ENCODE data around the gene CRKL. TPM values are rescaled to one million over a fixed set of nuclear protein-coding genes. Genes with fewer than 3 reads are reported as not detected.
A peak's percentile ranks its signal among the peaks of the same experiment; 100 is the strongest.

Gene CRKL
- polyA plus RNA-seq, 3 donors, result 59.1 to 65.5 (median 64.7) TPM

DNA sequence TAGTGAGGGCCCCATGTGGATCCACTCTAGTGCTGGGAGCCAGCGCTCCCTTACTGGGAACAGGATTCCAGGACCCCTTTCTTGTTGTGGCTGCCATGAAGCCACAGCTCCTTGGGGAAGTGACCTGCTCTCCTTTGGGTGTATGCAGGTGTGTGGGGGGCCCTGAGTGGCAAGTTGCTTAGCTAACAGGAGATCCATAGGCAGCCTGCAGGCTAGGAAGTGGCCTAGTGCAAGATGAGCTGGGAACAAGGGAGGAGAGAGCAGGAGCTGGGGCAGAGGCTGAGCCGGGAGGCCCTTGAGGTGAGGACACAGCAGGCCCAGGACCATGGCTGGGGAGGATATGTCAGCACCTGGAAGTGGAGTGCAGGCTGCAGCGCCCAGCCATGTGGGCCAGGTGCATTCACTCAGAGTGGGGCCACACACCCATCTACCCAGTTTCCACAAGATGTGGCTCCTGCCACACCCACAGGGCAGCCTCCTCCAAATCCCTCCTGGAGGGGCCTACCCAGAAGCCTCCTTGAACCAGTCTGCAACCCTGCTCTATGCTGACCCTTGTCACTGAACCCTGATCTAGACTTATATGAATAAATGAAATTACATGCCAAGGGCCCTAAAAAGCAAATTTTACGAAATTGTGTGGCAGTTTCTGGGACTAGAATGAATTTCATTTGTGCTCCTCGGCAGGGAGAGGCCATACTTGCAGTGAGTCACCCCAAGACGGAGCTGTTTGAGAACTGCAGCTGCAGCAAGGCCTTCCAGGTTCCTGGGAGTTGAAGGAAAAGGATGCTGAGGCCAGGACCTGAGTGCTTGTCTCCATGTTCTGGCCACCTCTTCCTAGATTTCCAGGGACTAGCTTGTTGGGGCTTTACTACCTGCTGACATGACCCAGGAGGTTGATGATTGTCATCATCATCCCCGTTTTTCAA lies 81.5 kb downstream of the CRKL start:
- no peak for DNase-seq (ENCODE audit: extremely low read depth in 1 of 11, low read depth in 9 of 11, low spot score in 4 of 11)

DNA sequence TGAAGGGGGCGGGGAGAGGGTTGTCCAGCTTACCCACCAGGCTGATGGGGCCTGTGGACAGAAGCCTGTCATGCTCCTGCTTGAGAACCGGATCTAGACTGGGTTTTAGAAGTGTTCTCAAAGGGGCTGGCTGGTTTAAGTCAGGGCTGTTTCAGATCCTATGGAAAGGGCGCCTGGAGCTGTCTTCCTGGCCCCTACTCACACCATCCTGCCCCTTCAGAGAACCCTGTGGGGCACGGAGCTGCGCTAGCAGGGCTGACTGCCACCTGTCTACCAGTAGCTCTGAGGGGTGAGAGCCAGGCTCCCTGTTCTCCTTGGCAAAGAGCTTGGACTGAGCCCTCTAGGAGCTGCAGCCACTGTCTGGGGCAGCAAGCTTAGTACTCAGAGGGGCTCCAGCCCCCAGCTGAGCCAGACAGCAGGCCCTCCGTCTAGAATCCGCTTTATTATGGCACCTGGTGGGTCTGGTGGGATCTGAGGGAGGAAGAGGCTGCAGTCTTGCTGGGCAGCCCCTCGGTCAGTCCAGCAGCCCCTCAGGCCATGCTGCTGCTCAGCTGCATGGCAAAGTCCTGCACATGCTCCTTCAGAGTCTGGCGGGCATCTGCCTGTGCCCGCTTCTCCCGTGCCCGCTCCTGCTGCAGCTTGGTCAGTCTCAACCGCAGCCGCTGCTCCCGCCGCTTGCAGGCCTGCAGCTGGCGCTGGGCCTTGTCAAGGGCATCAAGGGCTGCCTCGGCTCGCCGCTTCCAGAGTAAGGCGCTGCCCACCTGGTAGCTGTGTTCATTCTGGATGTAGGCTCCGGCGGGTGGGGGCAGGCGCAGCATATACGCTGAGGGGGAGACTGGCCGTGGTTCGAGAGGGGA lies 82.4 kb downstream of the CRKL start:
- no peak for DNase-seq (ENCODE audit: extremely low read depth in 1 of 11, low read depth in 9 of 11, low spot score in 4 of 11)

DNA sequence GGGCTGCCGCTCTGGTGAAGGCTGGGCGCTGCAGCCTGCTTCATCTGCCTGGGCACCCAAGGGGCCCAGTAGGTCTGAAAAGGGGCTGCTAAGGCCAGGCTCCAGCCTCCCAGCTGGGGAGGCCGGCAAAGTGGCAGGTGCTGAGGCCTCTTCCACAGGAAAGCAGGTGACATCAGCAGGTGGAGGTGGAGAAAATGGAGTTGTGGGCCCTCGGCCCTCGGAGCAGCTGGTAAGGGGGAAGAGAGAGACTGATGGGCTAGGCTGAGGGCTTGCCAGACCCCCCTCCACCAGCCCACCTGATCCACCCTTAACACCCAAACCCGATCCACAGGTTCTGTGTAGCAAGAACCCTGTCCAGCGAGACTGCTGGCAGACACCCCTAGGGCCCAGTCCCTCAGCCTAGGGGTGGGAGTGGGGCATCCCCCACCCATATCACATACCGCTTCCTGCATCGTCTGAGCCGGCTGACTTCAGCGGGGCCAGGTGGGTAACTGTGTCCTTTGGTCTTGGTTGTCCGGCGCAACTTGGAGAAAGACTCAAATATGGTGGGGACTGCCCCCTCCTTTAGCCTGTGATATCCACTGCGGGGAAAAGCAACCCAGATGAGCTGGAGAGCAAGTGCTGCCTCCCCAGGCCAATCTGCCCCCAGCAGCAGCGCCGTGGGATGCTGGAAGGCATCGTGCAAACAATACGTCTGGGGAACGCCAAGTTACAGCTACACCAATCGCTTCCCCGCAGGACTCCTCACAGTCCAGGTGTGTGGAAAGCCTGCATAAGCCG lies 83.2 kb downstream of the CRKL start:
- DNase-seq (ENCODE audit: extremely low read depth in 1 of 11, low read depth in 9 of 11, low spot score in 4 of 11), result no peak

DNA sequence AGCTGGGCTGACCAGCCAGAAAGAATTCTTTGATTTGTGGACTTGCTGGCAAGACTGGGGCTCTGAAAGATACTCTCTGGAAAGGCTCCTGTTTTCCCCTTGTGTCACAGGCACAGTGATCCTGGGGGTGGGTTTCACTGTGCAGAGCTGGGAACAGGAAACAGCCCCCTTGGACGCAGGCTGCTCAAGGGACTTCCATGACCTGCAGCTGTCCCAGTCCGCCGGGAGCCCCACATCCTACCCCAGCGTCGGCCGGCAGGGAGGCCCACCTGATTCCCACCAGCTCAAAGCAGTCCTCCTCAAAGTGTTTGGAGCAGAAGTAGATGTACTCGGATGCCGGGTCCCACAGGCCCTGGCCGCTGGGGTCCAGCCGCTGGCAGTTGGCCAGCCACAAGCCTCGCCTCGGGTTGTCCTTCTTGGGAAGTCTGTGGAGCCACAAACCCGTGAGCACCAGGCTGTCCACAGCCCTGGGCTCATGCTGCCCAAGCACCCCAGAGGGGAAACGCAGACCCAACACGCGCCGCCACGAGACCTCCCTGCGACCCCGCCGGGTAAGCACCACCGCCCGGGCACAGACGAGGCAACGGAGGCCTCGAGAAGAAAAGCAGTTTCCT lies 83.9 kb downstream of the CRKL start:
- no peak for DNase-seq (ENCODE audit: extremely low read depth in 1 of 11, low read depth in 9 of 11, low spot score in 4 of 11)

DNA sequence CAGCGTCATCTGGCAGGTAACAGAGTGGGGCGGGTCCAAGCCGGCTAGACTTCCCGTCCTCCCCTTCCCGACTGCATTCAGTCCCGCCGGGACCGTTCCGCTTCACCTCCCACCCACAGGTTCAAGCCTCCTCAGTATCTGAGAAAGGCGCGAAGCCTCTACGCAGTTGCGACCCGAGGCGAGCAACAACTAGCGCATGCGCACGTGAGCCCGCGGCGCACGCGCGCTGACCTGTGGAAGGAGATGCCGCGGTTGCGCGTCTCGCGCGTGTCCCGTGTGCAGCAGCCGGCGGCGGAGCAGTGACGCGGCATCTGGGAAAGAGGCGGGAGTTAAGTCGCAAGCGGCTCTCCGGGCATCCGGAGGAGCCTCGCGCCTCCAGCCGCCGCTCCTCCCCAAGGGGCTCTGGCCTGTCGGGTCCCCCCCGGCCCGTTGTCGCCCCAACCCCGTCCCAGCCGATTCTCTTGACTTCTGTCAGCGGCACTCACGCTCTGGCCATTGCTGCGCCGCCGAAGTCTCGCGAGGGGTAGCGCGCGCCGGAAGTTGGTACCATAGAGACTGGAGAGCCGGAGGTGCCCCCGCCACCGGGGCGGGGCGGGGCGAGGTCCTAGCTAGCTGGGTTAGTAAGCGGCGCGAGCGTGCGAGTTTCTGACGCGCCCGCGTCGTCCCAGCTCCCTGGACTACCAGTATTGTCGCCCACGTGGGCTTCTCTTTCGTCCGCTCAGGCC lies 84.6 kb downstream of the CRKL start, which contains the start of gene THAP7:
TSS of gene THAP7 (minus strand) at position 518 of the 725 bp plus-strand sequence. CDS start at position 311, 207 bp downstream.
- DNase-seq (ENCODE audit: extremely low read depth in 1 of 11, low read depth in 9 of 11, low spot score in 4 of 11), result peak; percentile 82 to 95 (median 92)

Other genes with a start within 250 kb of the CRKL start
- gene SERPIND1, start 143.3 kb upstream of the CRKL start, polyA plus RNA-seq (ENCODE audit: insufficient read length in 3 of 3), result 1 to 10 TPM; 2.3 to 4.5 (median 3.4) TPM
- gene PI4KA, start 58.6 kb upstream of the CRKL start, polyA plus RNA-seq (ENCODE audit: insufficient read length in 3 of 3), result 10 to 100 TPM; 60.1 to 86.0 (median 75.5) TPM
- 10 to 100 TPM; 26.7 to 35.0 (median 31.0) TPM for gene SNAP29, start 58.4 kb upstream of the CRKL start, polyA plus RNA-seq (ENCODE audit: insufficient read length in 3 of 3)
- 1 to 10 TPM in 1 of 3 donors, under 1 TPM in 2; 0.47 to 1.5 (median 0.96) TPM for gene AIFM3, start 49.8 kb downstream of the CRKL start, polyA plus RNA-seq (ENCODE audit: insufficient read length in 3 of 3)
- gene LZTR1, start 64.9 kb downstream of the CRKL start, polyA plus RNA-seq (ENCODE audit: insufficient read length in 3 of 3), result 10 to 100 TPM; 44.4 to 64.1 (median 50.3) TPM
- 10 to 100 TPM; 15.1 to 23.6 (median 18.1) TPM for gene THAP7, start 84.7 kb downstream of the CRKL start, polyA plus RNA-seq (ENCODE audit: insufficient read length in 3 of 3)
- 1 to 10 TPM in 2 of 3 donors, under 1 TPM in 1; 0.78 to 2.7 (median 1.1) TPM for gene P2RX6, start 97.8 kb downstream of the CRKL start, polyA plus RNA-seq (ENCODE audit: insufficient read length in 3 of 3)
- 1 to 10 TPM in 2 of 3 donors, under 1 TPM in 1; 0.91 to 1.5 (median 1.4) TPM for gene SLC7A4, start 115.2 kb downstream of the CRKL start, polyA plus RNA-seq (ENCODE audit: insufficient read length in 3 of 3)
- under 1 TPM; 0.11 to 0.35 (median 0.19) TPM for gene LRRC74B, start 128.5 kb downstream of the CRKL start, polyA plus RNA-seq (ENCODE audit: insufficient read length in 3 of 3)

Measured in renal cortex interstitium (tissue), 11 donors.